HepG2 (cell line): ENCODE data around the gene GDPD4. TPM values are rescaled to one million over a fixed set of nuclear protein-coding genes. Genes with fewer than 3 reads are reported as not detected.
"Not testable (repeated sequence)": the region's sequence is repeated elsewhere in the genome, so short reads cannot be mapped to it uniquely, and the experiment has no call there.

Source experiments
- ATAC-seq: fragments of 200-7000 bp; cut with Tn5 transposase; 3 replicates; pipeline ENCODE4 v1.9.1; 2020; ENCODE audit warnings: mild to moderate bottlenecking, moderate library complexity
- BruUV-seq: library from RNA; stranded (reverse); fragments of 400-500 nt; replicated peaks from 2 replicates; lab custom pipeline; 2021; lab: Mats Ljungman, UMichigan
- CTCF ChIA-PET: fragments of 300-600 bp; formaldehyde crosslinking; extraction: SDS; loops from one replicate; lab custom pipeline; 2021; ENCODE audit warnings: low total read pairs, inconsistent platforms, low intra/inter-chr PET ratio; lab: Yijun Ruan, JAX
- POLR2A ChIA-PET: fragments of 350-600 bp; sonication (Branson Sonifier 250); formaldehyde crosslinking; loops from one replicate; lab custom pipeline; 2020; ENCODE audit warnings: antibody characterized with exemption, inconsistent platforms; lab: Yijun Ruan, JAX
- DNase-seq: peaks from one replicate; pipeline ENCODE4 v3.0.0-alpha.2; 2015; ENCODE audit warnings: low spot score
- FAIRE-seq: peaks from 3 replicates; lab custom pipeline; 2011; peaks lifted over from hg19 to GRCh38; lab: Jason Lieb, UNC
- H2AFZ ChIP-seq: one replicate; pipeline ENCODE4 v1.6.1; 2011; ENCODE audit warnings: low read length, inconsistent platforms
- H3K27ac ChIP-seq: fragments of 300-600 bp; 3 replicates; pipeline ENCODE4 v1.8.0; 2011; ENCODE audit warnings: mixed run types, mild to moderate bottlenecking, mixed read lengths, low read length, inconsistent platforms; ENCODE audit not compliant: insufficient read depth; ENCODE audit errors: extremely low read length
- H3K27me3 ChIP-seq, 2 experiments: fragments of 200-600 bp in 1 of 2; 2 replicates in 1 of 2; 3 replicates in 1 of 2; pipeline versions ENCODE4 v1.6.0 to v1.8.0; 2011; ENCODE audit warnings: low read length in 2 of 2, mild to moderate bottlenecking in 2 of 2, moderate library complexity in 2 of 2, inconsistent platforms in 1 of 2; ENCODE audit not compliant: insufficient read depth in 2 of 2, control insufficient read depth in 1 of 2
- H3K36me3 ChIP-seq, 2 experiments: fragments of 200-600 bp in 1 of 2; replicated peaks in 1 of 2; 2 replicates in 1 of 2; 3 replicates in 1 of 2; pipeline versions ENCODE4 v1.5.1 to v1.8.0; 2011; ENCODE audit warnings: low read length in 2 of 2, inconsistent platforms in 1 of 2; ENCODE audit not compliant: insufficient read depth in 2 of 2, control insufficient read depth in 1 of 2
- H3K4me1 ChIP-seq: 2 replicates; pipeline ENCODE4 v1.5.1; 2012; ENCODE audit warnings: low read length, inconsistent platforms; ENCODE audit not compliant: insufficient read depth
- H3K4me2 ChIP-seq: 2 replicates; pipeline ENCODE4 v1.6.0; 2011; ENCODE audit warnings: low read depth, low read length, inconsistent platforms
- H3K4me3 ChIP-seq, 3 experiments: fragments of 200-600 bp in 1 of 3; sonication (generic), shearing (Covaris generic) in 1 of 3; replicated peaks in 1 of 3; 2 replicates each; pipeline ENCODE4 v1.5.1; 2011 to 2016; ENCODE audit warnings: low read length in 3 of 3, inconsistent platforms in 2 of 3, low read depth in 2 of 3, mild to moderate bottlenecking in 2 of 3, control low read depth in 1 of 3, mixed read lengths in 1 of 3; ENCODE audit not compliant: insufficient read depth in 1 of 3
- H3K79me2 ChIP-seq: one replicate; pipeline ENCODE4 v1.6.1; 2011; ENCODE audit warnings: low read length, inconsistent platforms; ENCODE audit not compliant: insufficient read depth
- H3K9ac ChIP-seq: 2 replicates; pipeline ENCODE4 v1.6.0; 2011; ENCODE audit warnings: mild to moderate bottlenecking, low read depth, low read length, inconsistent platforms; ENCODE audit not compliant: insufficient read depth
- H3K9me3 ChIP-seq: 2 replicates; pipeline ENCODE4 v1.5.1; 2012; ENCODE audit warnings: mild to moderate bottlenecking, low read length
- H4K20me1 ChIP-seq: 2 replicates; pipeline ENCODE4 v1.6.0; 2011; ENCODE audit warnings: inconsistent platforms, mild to moderate bottlenecking, low read length, moderate library complexity; ENCODE audit not compliant: insufficient read depth
- CREB1 ChIP-seq, 2 experiments: fragments of 450-650 bp in 1 of 2; IDR thresholded peaks; 2 replicates each; pipeline ENCODE4 v1.6.1; 2016 to 2017; ENCODE audit warnings: control low read depth in 1 of 2, mild to moderate bottlenecking in 1 of 2, missing compliant biosample characterization in 1 of 2, missing genetic modification characterization in 1 of 2
- FOSL2 ChIP-seq: sonication (generic); formaldehyde crosslinking; IDR thresholded peaks from 2 replicates; pipeline ENCODE4 v1.4.0; 2020; ENCODE audit warnings: missing genetic modification reagents
- MAX ChIP-seq: IDR thresholded peaks from 2 replicates; pipeline ENCODE4 v1.6.1; 2012; ENCODE audit warnings: inconsistent platforms
- NFYB ChIP-seq: sonication (generic); formaldehyde crosslinking; IDR thresholded peaks from 2 replicates; pipeline ENCODE4 v1.4.0; 2020; ENCODE audit warnings: missing genetic modification reagents
- NFYC ChIP-seq: IDR thresholded peaks from 2 replicates; pipeline ENCODE4 v1.6.1; 2016; ENCODE audit warnings: missing genetic modification reagents, missing compliant biosample characterization
- NR2F1 ChIP-seq, 2 experiments: fragments of 450-650 bp in 1 of 2; formaldehyde crosslinking in 1 of 2; IDR thresholded peaks; 2 replicates each; pipeline versions ENCODE4 v1.5.0 to v1.6.1; 2016 to 2020; ENCODE audit warnings: mild to moderate bottlenecking in 1 of 2, missing compliant biosample characterization in 1 of 2, missing genetic modification reagents in 1 of 2, moderate library complexity in 1 of 2
- RFX3 ChIP-seq: IDR thresholded peaks from 2 replicates; pipeline ENCODE4 v1.6.1; 2016; ENCODE audit warnings: missing biosample characterization, missing genetic modification reagents
- ZNF761 ChIP-seq: sonication (generic); formaldehyde crosslinking; conservative IDR thresholded peaks from 2 replicates; pipeline ENCODE4 v1.4.0; 2020; ENCODE audit warnings: mild to moderate bottlenecking, missing genetic modification reagents
- WGBS: methylation state at CpG from one replicate; pipeline ENCODE4 v1.1.6; 2017; ENCODE audit warnings: low lambda C conversion rate; 5-methylcytosine and 5-hydroxymethylcytosine counted together
- in situ Hi-C: cut with HindIII; loops from 2 replicates; pipeline ENCODE4 v1.10.0; 2017; ENCODE audit warnings: low pct_unique_long_range_greater_than_20kb; ENCODE audit not compliant: extremely low pct_ligation_motif_present
- intact Hi-C: fragments of 100-400 bp; cut with micrococcal nuclease; formaldehyde crosslinking; loops from one replicate; pipeline ENCODE4 v1.10.0; 2022; ENCODE audit not compliant: unreplicated experiment
- polyA plus RNA-seq, 8 experiments: library from polyadenylated mRNA; depleted of rRNA in 3 of 8; stranded (reverse) in 7 of 8; unstranded in 1 of 8; fragments of >200 nt; fragmentation: Illumina TruSeq in 4 of 8; extraction: Trizol in 4 of 8; gene quantifications; 2 replicates each; pipeline versions ENCODE4 v1.2.1 to v1.2.3, GENCODE V29; 2011 to 2016; ENCODE audit warnings: low read depth in 4 of 8, missing spikeins in 1 of 8, mixed read lengths in 1 of 8; ENCODE audit not compliant: insufficient read depth in 1 of 8
- total RNA-seq, 5 experiments: library from RNA; depleted of rRNA; stranded (reverse); fragments of >200 nt; fragmentation: Illumina TruSeq; extraction: Trizol; gene quantifications; 2 replicates each; pipeline ENCODE4 v1.2.3, GENCODE V29; 2016; ENCODE audit warnings: low read depth in 1 of 5

Gene GDPD4
- total and polyA plus RNA-seq, 2 of the 13 experiments (the other 11 are each of a cell fraction or from before 2014, with no cell fraction given): not detected

GRCh38 chr11:77300695-77301094 is 791 bp downstream of the GDPD4 start (continued):
- TF ChIP-seq NR2F1 (CRISPR knock-in tag; IDR thresholded peaks at IDR 0.05) (no peak), ZNF761 (no peak), RFX3 (CRISPR knock-in tag) (no peak)

GRCh38 chr11:77300028-77300427 is 1.5 kb downstream of the GDPD4 start:
- FAIRE-seq, H3K27me3 ChIP-seq, H3K36me3 ChIP-seq, H3K79me2 ChIP-seq, H3K4me2 ChIP-seq, BruUV-seq, H3K9me3 ChIP-seq, H4K20me1 ChIP-seq, H3K4me3 ChIP-seq, H3K9ac ChIP-seq, CTCF ChIA-PET, intact Hi-C loops, in situ Hi-C loops, H2AFZ ChIP-seq: not testable (repeated sequence)
- POLR2A ChIA-PET: interaction anchor here (0.5 kb wide), 1 partner anchor 126 kb away, joined by 3 read pairs; no protein-coding TSS in a partner anchor
- DNase-seq (peak; percentile 51), ATAC-seq (peak; percentile 69)
- H3K27ac ChIP-seq: peak overlapping the region; percentile 47
- H3K4me1 ChIP-seq: peaks cover 40% of the 10 kb centered on the region
- WGBS: 25% methylated on average over 6 of the region's 6 CpGs
- TF ChIP-seq MAX (0 out of 2 replicates have a peak, but pooled peaks have one; percentile 7), CREB1 (IDR thresholded peaks at IDR 0.05) (peak; percentile 40; the same call in 1 of the 2 replicates), CREB1 (CRISPR knock-in tag; IDR thresholded peaks at IDR 0.05) (peak; percentile 40; the same call in 1 of the 2 replicates), NFYC (CRISPR knock-in tag) (peak; percentile 57), FOSL2 (CRISPR knock-in tag) (peak; percentile 65), NFYB (CRISPR knock-in tag) (0 out of 2 replicates have a peak, but pooled peaks have one; percentile 40)
